NOMO-1 (cell line): Measurements from ENCODE around the gene POLH.
"Not testable (repeated sequence)": the region's sequence is repeated elsewhere in the genome, so short reads cannot be mapped to it uniquely, and the experiment has no call there.

Experiments used
- DNase-seq, 2 experiments: peaks; one replicate each; lab custom pipeline; 2025; ENCODE audit not compliant: unreplicated experiment in 2 of 2; lab: John Stamatoyannopoulos, UW

Gene POLH

DNA sequence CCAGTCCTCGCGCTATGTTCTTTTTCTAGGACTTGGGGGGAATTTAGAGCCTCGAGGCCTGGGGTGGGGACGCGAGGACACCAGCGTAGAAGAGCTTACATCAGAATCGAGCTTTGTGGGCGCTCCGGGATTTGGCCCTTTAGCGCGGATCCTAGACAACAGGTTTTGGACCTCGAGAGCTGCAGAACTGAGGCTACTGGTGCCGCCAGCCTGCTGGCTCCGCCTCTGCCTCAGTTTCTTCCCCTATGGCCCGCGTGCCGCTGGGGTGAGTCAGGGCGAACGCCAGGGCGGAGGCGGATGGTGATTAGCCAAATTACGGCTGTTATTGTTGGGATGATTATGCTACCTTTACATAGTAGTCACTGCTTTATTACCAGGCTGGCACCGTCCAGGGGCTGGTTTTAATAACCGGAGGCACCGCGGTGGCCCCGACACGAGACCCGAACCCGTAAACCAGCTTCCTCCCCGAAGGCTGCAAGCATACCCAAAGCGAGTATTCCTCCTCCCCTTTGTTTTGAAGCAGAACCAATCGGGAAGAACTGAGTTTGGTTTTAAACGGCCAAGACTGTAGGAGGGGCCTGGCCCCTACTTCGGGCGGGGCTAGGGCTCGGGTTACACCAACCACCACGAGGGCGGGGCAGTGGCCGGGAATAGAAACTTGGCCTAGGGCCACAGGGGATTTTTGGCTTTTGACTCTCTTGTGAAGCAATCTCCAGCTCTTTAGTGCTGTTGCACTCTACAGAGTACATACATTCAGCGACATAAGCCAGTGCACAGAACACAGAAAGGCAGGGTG, 53.7 kb downstream of the POLH start:
- DNase-seq = peak; percentile 98 to 99

DNA sequence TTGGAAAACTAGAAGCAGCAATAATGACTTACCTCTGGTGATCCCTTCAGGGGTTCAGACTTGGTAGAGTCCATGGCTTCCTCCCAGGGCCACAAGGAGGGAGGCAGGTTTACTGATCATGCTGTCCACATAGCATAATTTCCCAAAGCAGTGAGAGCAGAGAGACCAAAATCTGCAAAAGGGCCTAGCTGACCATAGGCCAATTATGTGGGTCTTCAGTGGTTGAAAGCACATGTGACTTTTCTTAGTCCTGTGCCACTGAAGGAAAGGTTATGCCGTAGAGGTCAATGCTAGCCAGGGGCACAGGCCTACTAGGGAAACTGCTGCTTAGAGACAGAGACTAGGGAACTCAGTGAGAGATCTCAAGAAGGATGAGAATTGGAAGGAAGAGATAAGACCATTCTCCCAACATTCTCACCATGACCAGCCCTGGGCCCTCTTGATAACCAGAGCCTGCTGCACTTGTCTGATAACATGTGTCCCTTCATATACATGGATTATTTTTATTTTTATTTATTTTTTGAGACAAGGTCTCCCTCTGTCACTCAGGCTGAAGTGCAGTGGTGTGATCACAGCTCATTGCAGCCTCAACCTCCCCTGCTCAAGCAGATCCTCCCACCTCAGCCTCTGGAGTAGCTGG, 55.1 kb downstream of the POLH start:
- no peak for DNase-seq

DNA sequence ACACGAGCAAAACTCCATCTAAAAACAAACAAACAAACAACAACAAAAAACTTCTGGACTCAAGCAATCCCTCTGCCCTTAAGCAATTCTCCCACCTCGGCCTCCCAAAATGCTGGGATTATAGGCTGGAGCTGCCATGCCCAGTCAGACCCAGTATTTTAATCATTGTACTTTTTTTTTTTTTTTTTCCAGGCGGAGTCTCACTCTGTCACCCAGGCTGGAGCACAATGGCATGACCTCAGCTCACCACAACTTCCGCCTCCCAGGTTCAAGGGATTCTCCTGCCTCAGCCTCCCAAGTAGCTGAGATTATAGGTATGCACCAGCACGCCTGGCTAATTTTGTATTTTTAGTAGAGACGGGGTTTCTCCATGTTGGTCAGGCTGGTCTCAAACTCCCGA, 57.0 kb downstream of the POLH start:
- not testable (repeated sequence) for DNase-seq

DNA sequence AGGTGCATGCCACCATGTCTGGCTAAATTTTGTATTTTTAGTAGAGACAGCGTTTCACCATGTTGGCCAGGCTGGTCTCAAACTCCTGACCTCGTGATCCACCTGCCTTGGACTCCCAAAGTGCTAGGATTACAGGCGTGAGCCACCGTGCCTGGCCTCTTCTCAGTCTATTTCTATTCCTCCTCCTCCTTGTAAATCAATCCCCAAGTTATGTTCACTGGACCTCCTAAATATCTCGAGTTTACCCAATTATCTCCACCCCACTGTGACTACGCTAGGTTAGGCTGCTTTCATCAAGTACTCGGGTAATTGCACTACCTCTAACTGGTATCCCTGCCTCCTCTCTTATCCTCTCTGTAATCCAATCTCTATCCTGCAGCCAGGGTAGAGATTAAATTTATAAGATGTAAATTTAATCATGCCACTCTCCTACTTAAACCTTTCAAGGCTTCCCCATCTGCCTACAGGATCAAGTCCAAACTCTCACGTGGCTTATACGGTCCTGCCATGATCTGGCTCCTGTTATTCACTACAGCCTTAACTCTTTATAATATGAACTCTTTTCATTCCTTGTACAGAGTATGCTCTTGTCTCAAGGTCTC, 58.8 kb downstream of the POLH start:
- DNase-seq = no peak

DNA sequence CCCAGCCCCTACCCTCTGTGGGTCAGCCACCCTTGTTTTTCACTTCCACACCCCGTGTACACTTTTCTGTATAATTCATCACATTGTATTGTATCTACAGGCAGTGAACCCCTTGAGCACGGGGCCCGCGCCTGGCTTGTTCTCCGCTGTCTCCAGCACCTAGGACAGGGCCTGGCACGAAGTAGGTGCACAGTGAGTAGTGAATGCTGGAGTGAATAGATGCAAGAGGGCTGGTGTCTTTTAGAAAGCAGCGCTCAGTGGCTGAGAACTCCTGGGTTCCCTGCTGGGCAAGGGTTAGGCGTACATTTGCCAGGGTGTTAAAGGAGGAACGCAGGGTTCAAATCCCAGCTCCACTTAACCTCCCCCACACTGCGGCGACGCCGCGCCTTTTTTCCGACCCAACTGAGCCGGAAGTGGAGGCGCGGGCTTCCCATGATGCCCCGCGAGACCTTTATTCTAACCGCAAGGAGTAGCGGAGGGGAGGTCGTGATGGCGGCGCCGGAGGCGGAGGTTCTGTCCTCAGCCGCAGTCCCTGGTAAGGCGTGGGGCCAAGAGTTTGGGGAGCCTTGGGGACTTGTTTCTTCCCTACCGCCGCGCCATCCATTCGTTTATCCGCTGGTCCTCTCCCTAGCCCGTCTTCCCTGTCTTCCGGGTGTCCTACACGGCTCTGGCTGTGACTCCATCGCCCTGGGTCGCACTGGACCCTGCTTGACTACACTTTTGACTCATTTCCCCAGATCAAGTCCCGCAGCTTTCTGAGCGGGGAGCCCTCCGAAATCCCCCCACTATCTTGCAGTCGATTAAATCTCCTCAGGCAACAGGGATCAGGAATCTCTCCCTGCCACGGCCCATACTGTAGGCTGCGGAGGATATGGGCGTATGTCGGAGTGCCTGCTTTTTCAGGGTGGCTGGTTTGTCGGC, 59.7 kb downstream of the POLH start, which contains the start of gene MAD2L1BP:
MAD2L1BP (plus strand) TSS at position 454 of the 921 bp plus-strand sequence; CDS start at position 490, 36 bp downstream.
- DNase-seq = peak; percentile 69 to 70

DNA sequence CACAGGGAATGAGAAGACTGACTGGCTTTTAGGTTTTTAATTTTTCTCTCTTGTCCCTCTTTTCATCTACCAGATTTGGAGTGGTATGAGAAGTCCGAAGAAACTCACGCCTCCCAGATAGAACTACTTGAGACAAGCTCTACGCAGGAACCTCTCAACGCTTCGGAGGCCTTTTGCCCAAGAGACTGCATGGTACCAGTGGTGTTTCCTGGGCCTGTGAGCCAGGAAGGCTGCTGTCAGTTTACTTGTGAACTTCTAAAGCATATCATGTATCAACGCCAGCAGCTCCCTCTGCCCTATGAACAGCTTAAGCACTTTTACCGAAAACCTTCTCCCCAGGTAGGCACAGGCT, 60.3 kb downstream of the POLH start:
- DNase-seq = peak in 1 of 2 experiments; percentile 9

DNA sequence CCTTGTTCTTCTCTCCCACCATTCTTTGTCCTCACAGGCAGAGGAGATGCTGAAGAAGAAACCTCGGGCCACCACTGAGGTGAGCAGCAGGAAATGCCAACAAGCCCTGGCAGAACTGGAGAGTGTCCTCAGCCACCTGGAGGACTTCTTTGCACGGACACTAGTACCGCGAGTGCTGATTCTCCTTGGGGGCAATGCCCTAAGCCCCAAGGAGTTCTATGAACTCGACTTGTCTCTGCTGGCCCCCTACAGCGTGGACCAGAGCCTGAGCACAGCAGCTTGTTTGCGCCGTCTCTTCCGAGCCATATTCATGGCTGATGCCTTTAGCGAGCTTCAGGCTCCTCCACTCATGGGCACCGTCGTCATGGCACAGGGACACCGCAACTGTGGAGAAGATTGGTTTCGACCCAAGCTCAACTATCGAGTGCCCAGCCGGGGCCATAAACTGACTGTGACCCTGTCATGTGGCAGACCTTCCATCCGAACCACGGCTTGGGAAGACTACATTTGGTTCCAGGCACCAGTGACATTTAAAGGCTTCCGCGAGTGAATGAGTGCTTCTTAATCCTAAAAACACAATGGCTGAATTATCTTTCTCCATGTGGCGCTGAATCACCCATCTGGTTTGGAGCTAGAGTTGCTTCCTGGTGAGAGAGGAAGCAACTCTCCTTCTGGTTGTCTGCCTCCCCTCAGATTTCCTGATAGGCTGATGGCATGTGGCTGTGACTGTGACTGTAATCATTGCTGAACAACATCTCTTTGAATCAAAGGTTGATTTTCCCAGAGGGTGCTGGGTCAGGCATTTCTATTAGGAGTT, 64.2 kb downstream of the POLH start:
- DNase-seq = no peak

DNA sequence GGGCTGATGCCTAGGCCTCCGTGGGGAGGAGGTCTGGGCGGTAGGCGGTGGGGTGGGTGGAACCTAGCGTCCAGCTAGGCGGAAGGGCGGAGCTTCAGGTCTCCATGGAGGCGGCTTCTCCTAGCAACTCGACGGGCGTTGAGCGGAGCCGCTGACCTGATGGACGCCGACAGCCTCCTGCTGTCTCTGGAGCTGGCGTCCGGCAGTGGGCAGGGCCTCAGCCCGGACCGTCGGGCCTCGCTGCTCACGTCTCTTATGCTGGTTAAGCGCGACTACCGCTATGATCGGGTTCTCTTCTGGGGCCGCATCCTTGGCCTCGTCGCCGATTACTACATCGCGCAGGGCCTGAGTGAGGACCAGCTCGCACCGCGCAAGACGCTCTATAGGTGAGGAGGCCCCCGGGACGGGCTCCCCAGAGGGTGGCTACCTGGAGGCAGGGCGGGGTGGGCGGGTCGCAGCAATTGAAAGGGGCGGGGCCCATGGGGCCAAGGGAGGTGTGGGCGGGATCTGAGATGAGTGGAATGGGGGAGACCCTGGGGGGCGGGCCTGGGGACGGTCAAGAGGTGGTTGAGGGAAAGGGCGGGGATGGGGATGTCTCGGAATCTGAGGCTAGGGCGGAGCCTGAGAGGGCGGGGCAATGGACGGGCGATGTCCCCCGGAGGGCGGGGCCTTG, 69.1 kb downstream of the POLH start, which contains the start of gene RSPH9:
RSPH9 (plus strand) TSS at position 97 of the 673 bp plus-strand sequence; CDS start at position 160, 63 bp downstream.
- peak in 1 of 2 experiments; percentile 32 for DNase-seq

DNA sequence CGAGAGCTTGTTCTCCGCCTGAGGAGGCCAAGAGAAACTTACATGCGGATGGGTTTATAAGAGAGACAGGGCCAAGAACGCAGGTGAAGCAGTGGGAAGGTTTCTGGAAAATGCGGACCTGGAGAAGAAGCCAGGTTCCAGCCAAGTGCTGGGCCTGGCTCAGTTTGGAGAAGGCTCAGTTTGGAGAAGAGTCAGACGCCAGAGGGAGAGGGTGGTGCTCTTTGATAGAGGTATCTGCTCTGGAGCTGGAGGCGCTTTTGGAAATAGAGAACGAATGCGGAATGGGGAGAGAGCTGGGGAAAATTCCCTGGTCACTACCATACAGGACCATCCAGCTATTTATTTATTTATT, 69.6 kb downstream of the POLH start:
- DNase-seq = no peak

DNA sequence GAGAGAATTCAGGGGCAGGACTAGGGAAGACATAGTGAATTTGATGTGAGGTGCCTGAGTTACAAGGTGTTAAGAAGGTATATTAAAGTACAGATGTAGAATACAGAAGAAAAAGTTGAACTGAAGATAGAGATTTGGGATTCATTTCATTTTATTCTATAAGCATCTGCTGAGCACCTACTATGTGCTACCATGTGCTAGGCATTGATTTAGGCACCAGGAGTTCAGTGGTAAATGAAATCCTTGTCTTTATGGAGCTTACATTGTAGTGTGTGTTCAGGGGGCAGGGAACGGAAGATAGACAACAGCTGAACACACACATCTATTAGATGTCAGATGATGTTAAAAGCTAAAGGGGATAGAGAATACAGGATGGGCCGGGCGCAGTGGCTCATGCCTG, 71.6 kb downstream of the POLH start:
- DNase-seq = no peak

DNA sequence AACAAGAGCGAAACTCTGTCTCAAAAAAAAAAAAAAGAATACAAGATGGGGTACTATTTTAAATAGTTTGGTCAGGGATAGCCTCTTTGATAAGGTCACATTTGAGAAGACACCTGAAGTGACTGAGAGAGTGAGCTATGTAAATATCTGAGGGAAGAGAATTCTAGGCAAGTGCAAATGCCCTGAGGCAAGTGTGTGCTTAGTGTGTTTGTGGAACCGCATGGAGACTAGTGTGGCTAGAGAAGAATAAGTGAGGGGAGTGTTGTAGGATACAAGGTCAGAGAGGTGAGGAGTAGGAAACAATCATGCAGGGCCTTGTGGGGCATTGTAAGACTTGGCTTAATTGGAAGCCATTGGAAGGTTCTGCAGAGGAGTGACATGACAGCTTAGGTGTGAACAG, 72.3 kb downstream of the POLH start:
- no peak for DNase-seq

DNA sequence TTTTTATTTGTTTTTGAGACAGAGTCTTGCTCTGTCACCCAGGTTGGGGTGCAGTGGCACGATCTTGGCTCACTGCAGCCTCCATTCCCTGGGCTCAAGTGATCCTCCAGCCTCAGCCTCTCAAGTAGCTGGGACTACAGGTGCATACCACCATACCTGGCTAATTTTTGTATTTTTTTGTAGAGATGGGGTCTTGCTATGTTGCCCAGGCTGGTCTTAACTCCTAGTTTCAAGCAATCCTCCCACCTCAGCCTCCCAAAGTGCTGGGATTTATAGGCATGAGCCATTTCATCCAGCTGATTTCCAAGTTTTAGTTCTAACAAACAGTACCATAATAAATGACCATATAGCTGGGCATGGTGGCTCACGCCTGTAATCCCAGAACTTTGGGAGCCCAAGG, 76.8 kb downstream of the POLH start:
- not testable (repeated sequence) for DNase-seq

DNA sequence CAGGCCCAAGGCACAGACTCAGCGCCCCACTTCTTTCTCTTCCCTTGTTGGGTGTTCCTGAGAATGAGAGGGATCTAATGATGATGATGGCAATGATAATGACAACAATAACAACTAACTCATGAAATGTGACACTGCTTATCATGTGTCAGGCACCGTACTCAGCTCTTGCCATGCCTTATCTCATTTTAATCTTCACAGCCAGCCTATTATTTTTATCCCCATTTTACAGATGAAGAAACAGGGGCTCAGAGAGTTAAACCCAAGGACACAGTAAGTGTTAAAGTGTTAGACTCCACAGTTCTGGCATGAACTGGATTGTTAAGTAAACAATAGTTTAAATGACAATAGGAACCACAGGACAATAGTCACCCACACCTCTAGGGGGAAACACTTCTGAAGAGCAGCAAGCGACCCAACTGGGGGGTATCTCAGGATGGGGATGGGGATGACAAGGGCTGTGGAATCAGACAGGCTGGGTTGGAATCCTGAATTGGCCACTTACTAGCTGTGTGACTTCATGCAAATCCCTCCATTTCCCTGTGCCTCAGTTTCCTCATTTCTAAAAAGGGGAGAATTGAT, 81.3 kb downstream of the POLH start:
- no peak for DNase-seq

DNA sequence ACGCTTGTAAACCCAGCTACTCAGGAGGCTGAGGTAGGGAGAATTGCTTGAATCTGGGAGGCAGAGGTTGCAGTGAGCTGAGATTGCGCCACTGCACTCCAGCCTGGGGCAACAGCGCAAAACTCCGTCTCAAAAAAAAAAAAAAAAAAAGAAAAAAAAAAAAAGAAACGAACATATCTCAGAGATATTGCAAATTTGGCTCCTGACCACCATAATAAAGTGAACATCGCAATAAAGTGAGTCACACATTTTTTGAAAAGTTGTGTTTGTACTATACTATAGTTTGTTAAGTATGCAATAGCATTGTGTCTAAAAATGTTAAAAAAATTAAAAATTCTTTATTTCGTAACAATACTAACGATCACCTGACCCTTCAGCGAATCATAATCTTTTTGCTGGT, 82.2 kb downstream of the POLH start:
- no peak for DNase-seq

DNA sequence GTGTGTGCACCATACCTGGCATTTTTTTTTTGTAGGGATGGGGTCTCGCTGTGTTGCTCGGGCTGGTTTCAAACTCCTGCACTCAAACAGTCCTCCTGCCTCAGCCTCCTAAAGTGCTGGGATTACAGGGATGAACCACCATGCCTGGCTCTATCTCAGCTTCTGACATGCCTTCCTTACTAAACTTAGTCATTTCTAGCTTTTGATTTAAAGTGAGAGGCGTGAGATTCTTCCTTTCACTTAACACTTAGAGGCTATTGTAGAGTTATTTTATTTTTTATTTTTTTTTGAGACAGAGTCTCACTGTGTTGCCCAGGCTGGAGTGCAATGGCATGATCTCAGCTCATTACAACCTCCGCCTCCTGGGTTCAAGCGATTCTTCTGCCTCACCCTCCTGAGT, 87.0 kb downstream of the POLH start:
- not testable (repeated sequence) for DNase-seq
